ENCODE results near the gene REC8. TPM values are rescaled to one million over a fixed set of nuclear protein-coding genes. Genes with fewer than 3 reads are reported as not detected.

REC8 gene
- total RNA-seq, 1 experiment from 2014 or later: 7.6 TPM

GRCh38 chr14:24177891-24178290, 6.0 kb downstream of the REC8 start:
- ChIA-PET POLR2A (no interaction called here), RAD21 (ENCODE audit: low non-redundant PET in 1 of 2, low total read pairs in 2 of 2, uncharacterized antibody in 2 of 2, unreplicated experiment in 2 of 2) (no interaction called here), CTCF (no interaction called here)
- Histone ChIP-seq H3K4me1 (ENCODE audit: control insufficient read depth in 1 of 2, insufficient read depth in 2 of 2, low read length in 2 of 2) (no peaks in the 10 kb centered on the region), H3K9me3 (ENCODE audit: control insufficient read depth in 1 of 2, insufficient read depth in 1 of 2, low read depth in 1 of 2, low read length in 2 of 2) (no peaks in the 10 kb centered on the region), H3K27ac (ENCODE audit: low read depth, low read length) (no peak overlapping the region), H3K79me2 (ENCODE audit: insufficient read depth, low read length) (no peaks in the 10 kb centered on the region), H3K9ac (ENCODE audit: low read length) (no peak overlapping the region), H3K27me3 (ENCODE audit: insufficient read depth, low read length) (no peaks in the 10 kb centered on the region), H2AFZ (ENCODE audit: low read depth, low read length, poor library complexity, severe bottlenecking) (no peak overlapping the region), H3K36me3 (ENCODE audit: control insufficient read depth in 1 of 2, insufficient read depth in 2 of 2, low read length in 2 of 2) (peaks cover 16 to 27% of the 10 kb centered on the region in 2 experiments; a peak in 3 of 4 replicates), H3K4me3 (replicated peaks in 1 of 2; ENCODE audit: low read depth in 1 of 2, low read length in 2 of 2) (no peak overlapping the region), H3K4me2 (ENCODE audit: low read length) (no peak overlapping the region), H4K20me1 (ENCODE audit: insufficient read depth) (no peaks in the 10 kb centered on the region), H3K9me2 (ENCODE audit: insufficient read depth) (no peaks in the 10 kb centered on the region)
- DNase-seq (ENCODE audit: low read depth, low spot score): no peak
- no TSS peak for BruUV-seq (replicated peaks)
- peak; percentile 14; the same call in 1 of the 2 replicates for ATAC-seq
- intact Hi-C loops (cut with micrococcal nuclease): no loop called here
- TF ChIP-seq RAD21 (IDR thresholded peaks at IDR 0.05; ENCODE audit: low read depth) (no peak), FOSL1 (IDR thresholded peaks at IDR 0.05; ENCODE audit: low read depth) (no peak), CTCF (IDR thresholded peaks at IDR 0.05 in 2 of 3, conservative IDR thresholded peaks at IDR 0.05 in 1 of 3; ENCODE audit: borderline replicate concordance in 1 of 3, insufficient read depth in 1 of 3, low read depth in 2 of 3, low read length in 2 of 3) (no peak), ZNF274 (IDR thresholded peaks at IDR 0.05; ENCODE audit: low read depth, low read length) (no peak), CEBPB (IDR thresholded peaks at IDR 0.05; ENCODE audit: low read depth) (no peak), YY1 (IDR thresholded peaks at IDR 0.05; ENCODE audit: extremely low read depth, insufficient replicate concordance, low read depth, low read length) (no peak), EZH2 (IDR thresholded peaks at IDR 0.05) (no peak), JUND (IDR thresholded peaks at IDR 0.05) (no peak), POLR2A (IDR thresholded peaks at IDR 0.05; ENCODE audit: borderline replicate concordance, extremely low read depth, insufficient read depth, insufficient read length) (no peak), EZH2phosphoT487 (IDR thresholded peaks at IDR 0.05; ENCODE audit: borderline replicate concordance) (no peak)
- TF ChIP-seq, protein P1, sequence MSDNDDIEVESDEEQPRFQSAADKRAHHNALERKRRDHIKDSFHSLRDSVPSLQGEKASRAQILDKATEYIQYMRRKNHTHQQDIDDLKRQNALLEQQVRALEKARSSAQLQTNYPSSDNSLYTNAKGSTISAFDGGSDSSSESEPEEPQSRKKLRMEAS (IDR thresholded peaks at IDR 0.05): no peak

Data from HCT116 (cell line).